Metanephros (tissue), 1 donor: ENCODE results near the gene FCER1A. TPM values are rescaled to one million over a fixed set of nuclear protein-coding genes. Genes with fewer than 3 reads are reported as not detected.

Experiments
- total RNA-seq: library from RNA; depleted of rRNA; stranded (reverse); fragments of >200 nt; gene quantifications from one replicate; pipeline ENCODE4 v1.2.3, GENCODE V29; 2014

The FCER1A gene
- 2.1 TPM for total RNA-seq

GRCh38 chr1:159302095-159302494 lies at the start of gene FCER1A:
FCER1A (plus strand) TSS chr1:159302336; CDS start chr1:159302365, 29 bp downstream.

Other genes with a start within 250 kb of the FCER1A start
- gene AIM2, start 225.6 kb upstream of the FCER1A start, total RNA-seq: 0.41 TPM
- gene CADM3, start 130.7 kb upstream of the FCER1A start, total RNA-seq: 0.88 TPM
- gene ACKR1, start 97.5 kb upstream of the FCER1A start, total RNA-seq: 1.6 TPM
- gene OR10J4, start 129.9 kb downstream of the FCER1A start, total RNA-seq: not detected
- not detected for gene OR10J1, start 137.4 kb downstream of the FCER1A start, total RNA-seq
- gene OR10J5, start 233.7 kb downstream of the FCER1A start, total RNA-seq: not detected